HEK293T (cell line): Measurements from ENCODE around the gene HCN1.

ENCODE experiments used
- BHLHE40 ChIP-seq: fragments of 450-650 bp; IDR thresholded peaks from 2 replicates; pipeline ENCODE4 v1.6.1; 2016; ENCODE audit warnings: mild to moderate bottlenecking, moderate library complexity, borderline replicate concordance
- ELF4 ChIP-seq: fragments of 450-650 bp; IDR thresholded peaks from 2 replicates; pipeline ENCODE4 v1.6.1; 2017; ENCODE audit warnings: antibody characterized with exemption
- FOXK2 ChIP-seq: fragments of 450-650 bp; IDR thresholded peaks from 2 replicates; pipeline ENCODE4 v1.6.1; 2016; ENCODE audit warnings: mild to moderate bottlenecking
- FOXM1 ChIP-seq: fragments of 450-650 bp; IDR thresholded peaks from 2 replicates; pipeline ENCODE4 v1.6.1; 2017; ENCODE audit warnings: mild to moderate bottlenecking, borderline replicate concordance
- HDGF ChIP-seq: fragments of 450-650 bp; IDR thresholded peaks from 2 replicates; pipeline ENCODE4 v1.6.1; 2017; ENCODE audit warnings: antibody characterized with exemption, borderline replicate concordance
- LEF1 ChIP-seq: fragments of 450-650 bp; IDR thresholded peaks from 2 replicates; pipeline ENCODE4 v1.6.1; 2017; ENCODE audit warnings: mild to moderate bottlenecking, borderline replicate concordance
- NFRKB ChIP-seq: fragments of 450-650 bp; IDR thresholded peaks from 2 replicates; pipeline ENCODE4 v1.6.1; 2016; ENCODE audit warnings: mild to moderate bottlenecking, moderate library complexity
- SP1 ChIP-seq: fragments of 450-650 bp; IDR thresholded peaks from 2 replicates; pipeline ENCODE4 v1.6.1; 2017
- SUZ12 ChIP-seq: fragments of 450-650 bp; IDR thresholded peaks from 2 replicates; pipeline ENCODE4 v1.6.1; 2016; ENCODE audit warnings: mild to moderate bottlenecking
- TARDBP ChIP-seq: fragments of 450-650 bp; IDR thresholded peaks from 2 replicates; pipeline ENCODE4 v1.6.1; 2016

GRCh38 chr5:45264447-45264846, 431.7 kb downstream of the HCN1 start:
- TF ChIP-seq LEF1, result no peak
- TF ChIP-seq NFRKB, result no peak
- TF ChIP-seq SP1, result no peak
- no peak for TF ChIP-seq HDGF
- TF ChIP-seq FOXK2, result no peak
- no peak for TF ChIP-seq FOXM1
- TF ChIP-seq ELF4, result no peak
- no peak for TF ChIP-seq BHLHE40
- no peak for TF ChIP-seq TARDBP
- TF ChIP-seq SUZ12, result no peak
